Sigmoid colon (tissue), 7 donors: ENCODE results near the gene MED13L. TPM values are rescaled to one million over a fixed set of nuclear protein-coding genes. Genes with fewer than 3 reads are reported as not detected.

Experiments used
- DNase-seq: peaks from one replicate; pipeline ENCODE4 v3.0.0-alpha.2; 2019
- H3K27ac ChIP-seq, 4 donors: fragments of 200-600 bp; sonication (generic); one replicate each; pipeline ENCODE4 v1.5.1; 2016 to 2019; ENCODE audit warnings: mild to moderate bottlenecking in 1 of 4
- H3K27me3 ChIP-seq, 3 donors: fragments of 200-600 bp; sonication (generic); one replicate each; pipeline ENCODE4 v1.5.1; 2019; ENCODE audit warnings: mild to moderate bottlenecking in 1 of 3
- H3K36me3 ChIP-seq, 4 donors: fragments of 200-600 bp; sonication (generic); one replicate each; pipeline ENCODE4 v1.5.1; 2016 to 2019
- H3K4me1 ChIP-seq, 4 donors: fragments of 200-600 bp; sonication (generic); one replicate each; pipeline ENCODE4 v1.5.1; 2017 to 2019
- H3K4me3 ChIP-seq, 4 donors: fragments of 200-600 bp; sonication (generic); one replicate each; pipeline ENCODE4 v1.5.1; 2017 to 2019; ENCODE audit warnings: mild to moderate bottlenecking in 2 of 4, moderate library complexity in 1 of 4
- H3K9me3 ChIP-seq, 4 donors: fragments of 200-600 bp in 3 of 4; sonication (generic) in 3 of 4; one replicate each; pipeline versions ENCODE4 v1.5.1 to v1.6.1; 2013 to 2019
- EP300 ChIP-seq, 4 donors: sonication (generic); formaldehyde crosslinking; IDR thresholded peaks; one replicate each; pipeline ENCODE4 v1.6.1; 2017; ENCODE audit warnings: antibody characterized with exemption in 4 of 4
- POLR2A ChIP-seq, 2 donors: fragments of 450-650 bp; IDR thresholded peaks; one replicate each; pipeline ENCODE4 v1.6.1; 2016; ENCODE audit warnings: antibody characterized with exemption in 2 of 2, mild to moderate bottlenecking in 2 of 2, moderate library complexity in 2 of 2
- POLR2AphosphoS5 ChIP-seq, 4 donors: sonication (generic); formaldehyde crosslinking; IDR thresholded peaks; one replicate each; pipeline ENCODE4 v1.6.1; 2017; ENCODE audit warnings: antibody characterized with exemption in 4 of 4
- WGBS, 2 donors: extraction: QIAGEN DNeasy Blood & Tissue Kit; methylation state at CpG; one replicate each; pipeline ENCODE4 v1.1.7; 2013; 5-methylcytosine and 5-hydroxymethylcytosine counted together
- intact Hi-C: fragments of 100-400 bp; cut with DNase I; formaldehyde crosslinking; loops from one replicate; pipeline ENCODE4 v1.15.1; 2023
- polyA plus RNA-seq, 3 donors: library from polyadenylated mRNA; stranded (reverse); fragments of 200-250 nt; gene quantifications; one replicate each; pipeline ENCODE4 v1.2.3, GENCODE V29; 2013
- total RNA-seq, 4 donors: library from RNA; depleted of rRNA; stranded (reverse); fragments of >200 nt; gene quantifications; one replicate each; pipeline ENCODE4 v1.1.0, GENCODE V29; 2016
- TF ChIP-seq, protein P1 (sequence below), 4 experiments: fragments of 450-650 bp in 3 of 4; fragments of 200-600 bp in 1 of 4; IDR thresholded peaks; one replicate each; pipeline ENCODE4 v1.5.1; 2016 to 2019; ENCODE audit warnings: antibody characterized with exemption in 4 of 4, mild to moderate bottlenecking in 3 of 4, moderate library complexity in 2 of 4
- donor health status: healthy with polysubstance abuse.
- donor health status: Bipolar disorder and iron deficiency.
- donor health status: healthy.

Gene MED13L
- total and polyA plus RNA-seq, 7 donors, result 12.5 to 246 (median 151) TPM

DNA sequence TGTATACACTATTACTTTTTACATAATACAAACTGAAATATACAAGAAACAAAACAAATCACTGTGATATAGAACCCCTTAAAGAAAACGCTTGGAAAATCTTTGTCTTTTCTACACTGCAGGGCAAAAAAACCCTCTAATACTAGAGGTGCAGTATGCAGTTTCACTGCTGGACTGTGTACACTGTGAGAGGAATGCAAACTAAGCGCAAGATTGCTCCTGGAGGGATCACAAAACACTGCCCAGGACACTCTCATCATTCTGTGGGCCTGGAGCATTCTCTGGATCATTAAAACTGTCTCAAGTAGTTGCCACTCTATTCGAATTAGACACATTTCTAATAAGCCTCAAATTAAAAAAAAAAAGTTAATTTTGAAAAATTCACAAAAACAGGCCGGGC, 217.6 kb downstream of the MED13L start:
- H3K27me3 ChIP-seq, result no peaks in the 10 kb centered on the region
- DNase-seq, result no peak
- peaks cover 0 to 49% (median 32%) of the 10 kb centered on the region in 4 donors for H3K4me1 ChIP-seq
- WGBS, 2 donors, result 87 to 93% methylated on average over 4 of the region's 4 CpGs
- no peak overlapping the region for H3K27ac ChIP-seq
- H3K36me3 ChIP-seq, result no peaks in the 10 kb centered on the region
- no peak for TF ChIP-seq EP300 (IDR thresholded peaks at IDR 0.05)
- TF ChIP-seq POLR2AphosphoS5 (IDR thresholded peaks at IDR 0.05), result no peak
- TF ChIP-seq, protein P1, sequence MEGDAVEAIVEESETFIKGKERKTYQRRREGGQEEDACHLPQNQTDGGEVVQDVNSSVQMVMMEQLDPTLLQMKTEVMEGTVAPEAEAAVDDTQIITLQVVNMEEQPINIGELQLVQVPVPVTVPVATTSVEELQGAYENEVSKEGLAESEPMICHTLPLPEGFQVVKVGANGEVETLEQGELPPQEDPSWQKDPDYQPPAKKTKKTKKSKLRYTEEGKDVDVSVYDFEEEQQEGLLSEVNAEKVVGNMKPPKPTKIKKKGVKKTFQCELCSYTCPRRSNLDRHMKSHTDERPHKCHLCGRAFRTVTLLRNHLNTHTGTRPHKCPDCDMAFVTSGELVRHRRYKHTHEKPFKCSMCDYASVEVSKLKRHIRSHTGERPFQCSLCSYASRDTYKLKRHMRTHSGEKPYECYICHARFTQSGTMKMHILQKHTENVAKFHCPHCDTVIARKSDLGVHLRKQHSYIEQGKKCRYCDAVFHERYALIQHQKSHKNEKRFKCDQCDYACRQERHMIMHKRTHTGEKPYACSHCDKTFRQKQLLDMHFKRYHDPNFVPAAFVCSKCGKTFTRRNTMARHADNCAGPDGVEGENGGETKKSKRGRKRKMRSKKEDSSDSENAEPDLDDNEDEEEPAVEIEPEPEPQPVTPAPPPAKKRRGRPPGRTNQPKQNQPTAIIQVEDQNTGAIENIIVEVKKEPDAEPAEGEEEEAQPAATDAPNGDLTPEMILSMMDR (IDR thresholded peaks at IDR 0.05), result no peak
- no peak for TF ChIP-seq POLR2A (IDR thresholded peaks at IDR 0.05)
- H3K9me3 ChIP-seq, result no peaks in the 10 kb centered on the region
- intact Hi-C loops, result loop anchor here (5.0 kb wide), 1 partner anchor 537 kb away; no protein-coding TSS in a partner anchor
- no peak overlapping the region for H3K4me3 ChIP-seq

- H3K27ac ChIP-seq, result no peak overlapping the region
- 60 to 67% methylated on average over 3 of the region's 3 CpGs for WGBS, 2 donors
- peaks cover 0 to 56% (median 39%) of the 10 kb centered on the region in 4 donors for H3K4me1 ChIP-seq
- TF ChIP-seq, protein P1 (IDR thresholded peaks at IDR 0.05), result no peak
- no peak for TF ChIP-seq POLR2A (IDR thresholded peaks at IDR 0.05)
- no peak for TF ChIP-seq EP300 (IDR thresholded peaks at IDR 0.05)
- no peak for TF ChIP-seq POLR2AphosphoS5 (IDR thresholded peaks at IDR 0.05)
- H3K27me3 ChIP-seq, result no peaks in the 10 kb centered on the region
- no peak overlapping the region for H3K4me3 ChIP-seq
- no peaks in the 10 kb centered on the region for H3K9me3 ChIP-seq
- intact Hi-C loops, result no loop called here
- H3K36me3 ChIP-seq, result no peaks in the 10 kb centered on the region
- no peak for DNase-seq
Measured at GRCh38 chr12:116058574-116058973, 218.9 kb downstream of the MED13L start.

DNA sequence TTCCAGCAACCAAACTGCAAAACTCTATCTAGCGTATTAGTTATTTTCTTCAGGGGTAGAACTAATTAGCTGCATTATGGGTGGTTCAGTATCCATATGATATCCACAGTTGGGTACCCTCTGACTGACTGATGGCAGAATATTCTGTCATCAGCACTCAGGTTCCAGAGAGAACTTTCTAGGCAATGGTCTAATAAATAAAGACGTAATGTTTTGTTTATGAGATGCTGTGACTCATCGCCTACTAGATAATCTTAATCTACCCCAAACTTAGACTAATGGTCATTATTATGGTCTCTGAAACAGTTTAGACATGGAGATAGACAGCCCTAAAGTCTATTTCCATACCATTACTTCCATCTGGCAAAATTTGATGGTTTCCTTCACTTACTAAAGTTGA, 220.1 kb downstream of the MED13L start:
- TF ChIP-seq EP300 (IDR thresholded peaks at IDR 0.05) (no peak), POLR2A (IDR thresholded peaks at IDR 0.05) (no peak), POLR2AphosphoS5 (IDR thresholded peaks at IDR 0.05) (no peak)
- TF ChIP-seq, protein P1 (IDR thresholded peaks at IDR 0.05), result no peak
- H3K4me1 ChIP-seq, result peaks cover 0 to 63% (median 47%) of the 10 kb centered on the region in 4 donors
- H3K27ac ChIP-seq, result no peak overlapping the region
- H3K36me3 ChIP-seq, result no peaks in the 10 kb centered on the region
- no peak for DNase-seq
- intact Hi-C loops, result no loop called here
- WGBS, 2 donors, result 91 to 93% methylated on average over 3 of the region's 3 CpGs
- H3K9me3 ChIP-seq, result no peaks in the 10 kb centered on the region
- no peak overlapping the region for H3K4me3 ChIP-seq
- H3K27me3 ChIP-seq, result no peaks in the 10 kb centered on the region

DNA sequence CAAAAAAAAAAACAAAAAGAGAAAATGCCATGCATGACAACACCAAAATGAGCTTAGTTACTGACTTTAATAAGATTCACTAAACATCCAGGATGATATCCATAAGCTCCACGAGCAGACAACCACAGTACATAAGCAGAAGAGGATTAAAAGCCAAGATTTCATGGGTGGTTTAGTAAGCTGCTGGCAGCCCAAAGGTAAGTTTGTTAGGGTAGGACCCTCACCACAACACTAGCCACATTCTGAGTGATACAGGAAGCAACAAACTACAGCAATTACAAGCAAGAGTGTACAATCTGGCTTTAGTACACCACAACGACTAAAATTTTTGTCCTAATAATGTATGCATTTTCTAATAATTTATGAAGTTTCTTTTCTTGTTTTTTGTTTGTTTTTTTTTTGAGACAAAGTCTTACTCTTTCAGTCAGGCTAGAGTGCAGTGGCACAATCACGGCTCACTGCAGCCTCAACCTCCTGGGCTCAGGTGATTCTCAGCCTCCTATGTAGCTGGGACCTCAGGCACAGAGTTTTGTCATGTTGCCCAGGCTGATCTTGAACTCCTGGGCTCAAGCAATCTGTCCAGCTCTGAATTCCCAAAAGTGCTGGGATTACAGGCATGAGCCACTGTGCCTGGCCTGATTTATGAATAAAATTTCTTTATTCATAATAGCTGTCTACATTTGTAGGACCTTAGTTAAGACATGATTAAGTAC, 221.4 kb downstream of the MED13L start:
- Histone ChIP-seq H3K36me3 (no peaks in the 10 kb centered on the region), H3K27ac (no peak overlapping the region), H3K4me3 (no peak overlapping the region), H3K27me3 (no peaks in the 10 kb centered on the region), H3K9me3 (no peaks in the 10 kb centered on the region), H3K4me1 (peaks cover 0 to 71% (median 54%) of the 10 kb centered on the region in 4 donors)
- WGBS, 2 donors, result 76 to 88% methylated on average over 3 of the region's 3 CpGs
- DNase-seq, result no peak
- TF ChIP-seq EP300 (IDR thresholded peaks at IDR 0.05) (no peak), POLR2AphosphoS5 (IDR thresholded peaks at IDR 0.05) (no peak), POLR2A (IDR thresholded peaks at IDR 0.05) (no peak)
- TF ChIP-seq, protein P1 (IDR thresholded peaks at IDR 0.05), result no peak
- intact Hi-C loops, result no loop called here
